ENCODE results near the gene METTL9. TPM values are rescaled to one million over a fixed set of nuclear protein-coding genes. Genes with fewer than 3 reads are reported as not detected.

Gene METTL9
- total and polyA plus RNA-seq, 3 donors from 2014 or later, result 42.4 to 77.5 (median 70.5) TPM

GRCh38 chr16:21654881-21655280 lies 55.5 kb downstream of the METTL9 start:
- Histone ChIP-seq H3K36me3 (ENCODE audit: low read depth, missing control alignments) (no peaks in the 10 kb centered on the region), H3K27me3 (no peaks in the 10 kb centered on the region), H3K9me3 (no peaks in the 10 kb centered on the region), H3K4me1 (no peaks in the 10 kb centered on the region), H3K27ac (no peak overlapping the region), H3K4me3 (no peak overlapping the region)
- intact Hi-C loops (cut with DNase I; ENCODE audit: low total_unique reads), result no loop called here
- WGBS, 2 donors, result 74 to 81% methylated on average over 2 of the region's 2 CpGs
- no peak for TF ChIP-seq CTCF (IDR thresholded peaks at IDR 0.05)
- TF ChIP-seq POLR2A (IDR thresholded peaks at IDR 0.05), result no peak
- no peak for DNase-seq

- intact Hi-C loops (cut with DNase I; ENCODE audit: low total_unique reads), result no loop called here
- H3K27me3 ChIP-seq, result no peaks in the 10 kb centered on the region
- 27 to 32% methylated on average over 4 of the region's 4 CpGs for WGBS, 2 donors
- no peaks in the 10 kb centered on the region for H3K9me3 ChIP-seq
- H3K36me3 ChIP-seq (ENCODE audit: low read depth, missing control alignments), result no peaks in the 10 kb centered on the region
- H3K27ac ChIP-seq, result no peak overlapping the region
- H3K4me1 ChIP-seq, result no peaks in the 10 kb centered on the region
- peak; percentile 36 for DNase-seq
- peak; percentile 52 to 86 (median 78) for TF ChIP-seq CTCF (IDR thresholded peaks at IDR 0.05)
- no peak for TF ChIP-seq POLR2A (IDR thresholded peaks at IDR 0.05)
- no peak overlapping the region for H3K4me3 ChIP-seq
These were observed 57.7 kb downstream of the METTL9 start for GRCh38 chr16:21656795-21657768.

GRCh38 chr16:21659124-21659523 lies 59.7 kb downstream of the METTL9 start:
- Histone ChIP-seq H3K4me1 (no peaks in the 10 kb centered on the region), H3K36me3 (ENCODE audit: low read depth, missing control alignments) (no peaks in the 10 kb centered on the region), H3K9me3 (no peaks in the 10 kb centered on the region), H3K27me3 (no peaks in the 10 kb centered on the region), H3K4me3 (no peak overlapping the region), H3K27ac (no peak overlapping the region)
- intact Hi-C loops (cut with DNase I; ENCODE audit: low total_unique reads), result no loop called here
- TF ChIP-seq POLR2A (IDR thresholded peaks at IDR 0.05) (no peak), CTCF (IDR thresholded peaks at IDR 0.05) (no peak)
- WGBS, 2 donors, result 84 to 88% methylated on average over 4 of the region's 4 CpGs
- no peak for DNase-seq

GRCh38 chr16:21663889-21664647 lies 64.7 kb downstream of the METTL9 start, which contains the start of gene OTOA:
Gene OTOA, plus strand, starts transcription at chr16:21663968. Its CDS starts 14,547 bp downstream, at chr16:21678515.
- DNase-seq, result no peak
- intact Hi-C loops (cut with DNase I; ENCODE audit: low total_unique reads), result no loop called here
- peak within 1 kb of the TSS; percentile 26 to 36 for H3K4me3 ChIP-seq
- no peaks in the 10 kb centered on the region for H3K27me3 ChIP-seq
- 9 to 15% methylated on average over 20 to 45 of the region's 45 CpGs for WGBS, 2 donors
- no peaks in the 10 kb centered on the region for H3K36me3 ChIP-seq (ENCODE audit: low read depth, missing control alignments)
- H3K27ac ChIP-seq, result no peak within 1 kb of the TSS
- no peaks in the 10 kb centered on the region for H3K4me1 ChIP-seq
- TF ChIP-seq POLR2A (IDR thresholded peaks at IDR 0.05) (no peak), CTCF (IDR thresholded peaks at IDR 0.05) (no peak)
- H3K9me3 ChIP-seq, result no peaks in the 10 kb centered on the region
